Skeletal muscle tissue (tissue), 4 donors: ENCODE measurements around the gene C2orf72. TPM values are rescaled to one million over a fixed set of nuclear protein-coding genes. Genes with fewer than 3 reads are reported as not detected.

Experiments used
- H3K27ac ChIP-seq: one replicate; pipeline ENCODE4 v1.7.0; 2013; ENCODE audit warnings: mild to moderate bottlenecking, low read depth, low read length, inconsistent platforms
- H3K27me3 ChIP-seq, 3 donors: one replicate each; pipeline ENCODE4 v1.7.0; 2013; ENCODE audit warnings: low read length in 3 of 3; ENCODE audit not compliant: control insufficient read depth in 3 of 3, insufficient read depth in 3 of 3
- H3K36me3 ChIP-seq, 3 donors: one replicate each; pipeline ENCODE4 v1.7.0; 2013; ENCODE audit warnings: low read length in 3 of 3; ENCODE audit not compliant: control insufficient read depth in 3 of 3, insufficient read depth in 3 of 3
- H3K4me1 ChIP-seq, 3 donors: one replicate each; pipeline ENCODE4 v1.7.0; 2013; ENCODE audit warnings: low read length in 3 of 3, mild to moderate bottlenecking in 3 of 3; ENCODE audit not compliant: control insufficient read depth in 3 of 3, insufficient read depth in 3 of 3
- H3K4me3 ChIP-seq, 3 donors: one replicate each; pipeline ENCODE4 v1.7.0; 2013; ENCODE audit warnings: low read length in 3 of 3
- H3K9ac ChIP-seq, 3 donors: one replicate each; pipeline ENCODE4 v1.7.0; 2013; ENCODE audit warnings: low read length in 3 of 3, mild to moderate bottlenecking in 3 of 3, moderate library complexity in 2 of 3, low read depth in 1 of 3
- H3K9me3 ChIP-seq, 3 donors: one replicate each; pipeline ENCODE4 v1.7.0; 2013; ENCODE audit warnings: low read length in 3 of 3; ENCODE audit not compliant: control insufficient read depth in 3 of 3
- total RNA-seq: library from RNA; depleted of rRNA; stranded (reverse); fragments of >200 nt; gene quantifications from one replicate; pipeline ENCODE4 v1.2.3, GENCODE V29; 2014
- donor health status: Osteomylitis.

The C2orf72 gene
- total RNA-seq, 1 donor from 2014 or later, result 1.0 TPM

GRCh38 chr2:231051116-231051515, 13.8 kb downstream of the C2orf72 start:
- Histone ChIP-seq H3K27ac (no peak overlapping the region), H3K9ac (no peak overlapping the region), H3K4me3 (no peak overlapping the region), H3K9me3 (no peaks in the 10 kb centered on the region), H3K27me3 (peaks cover 5 to 25% (median 8%) of the 10 kb centered on the region in 3 donors), H3K4me1 (peaks cover 7 to 11% (median 8%) of the 10 kb centered on the region in 3 donors), H3K36me3 (no peaks in the 10 kb centered on the region)

- peak overlapping the region; percentile 62 to 76 (median 72) for H3K9ac ChIP-seq
- no peaks in the 10 kb centered on the region for H3K36me3 ChIP-seq
- H3K4me1 ChIP-seq, result peaks cover 10 to 14% (median 10%) of the 10 kb centered on the region in 3 donors
- H3K4me3 ChIP-seq, result peak overlapping the region; percentile 74 to 80 (median 78)
- H3K27me3 ChIP-seq, result peaks cover 3 to 19% (median 5%) of the 10 kb centered on the region in 3 donors
- H3K9me3 ChIP-seq, result no peaks in the 10 kb centered on the region
- H3K27ac ChIP-seq, result no peak overlapping the region
These were observed 15.4 kb downstream of the C2orf72 start for GRCh38 chr2:231052494-231053451.

- Histone ChIP-seq H3K4me1 (peaks cover 21 to 24% (median 21%) of the 10 kb centered on the region in 3 donors), H3K4me3 (no peak overlapping the region), H3K27ac (no peak overlapping the region), H3K36me3 (no peaks in the 10 kb centered on the region), H3K9ac (no peak overlapping the region), H3K27me3 (peaks cover 0 to 10% (median 5%) of the 10 kb centered on the region in 3 donors), H3K9me3 (no peaks in the 10 kb centered on the region)
These were observed 16.5 kb downstream of the C2orf72 start for GRCh38 chr2:231053846-231054245.

GRCh38 chr2:231056453-231057416, 19.4 kb downstream of the C2orf72 start, which contains the start of gene PSMD1:
TSS of gene PSMD1 (plus strand) at chr2:231056867. CDS start at chr2:231057026, 159 bp downstream.
- Histone ChIP-seq H3K27me3 (peaks cover 0 to 3% (median 0%) of the 10 kb centered on the region in 3 donors), H3K9ac (peak within 1 kb of the TSS; percentile 96 to 99 (median 97)), H3K4me3 (peak within 1 kb of the TSS; percentile 90 to 95 (median 95)), H3K27ac (peak within 1 kb of the TSS; percentile 91), H3K9me3 (no peaks in the 10 kb centered on the region), H3K36me3 (peaks cover 2 to 5% (median 3%) of the 10 kb centered on the region in 3 donors), H3K4me1 (peaks cover 37 to 39% (median 39%) of the 10 kb centered on the region in 3 donors)

- Histone ChIP-seq H3K36me3 (peaks cover 2 to 8% (median 8%) of the 10 kb centered on the region in 3 donors), H3K27me3 (no peaks in the 10 kb centered on the region), H3K4me3 (peak overlapping the region; percentile 90 to 95 (median 95)), H3K27ac (peak overlapping the region; percentile 91), H3K9ac (peak overlapping the region; percentile 96 to 99 (median 97)), H3K9me3 (no peaks in the 10 kb centered on the region), H3K4me1 (peaks cover 32 to 35% (median 33%) of the 10 kb centered on the region in 3 donors)
These were observed 20.3 kb downstream of the C2orf72 start for GRCh38 chr2:231057590-231057989.

- H3K9me3 ChIP-seq, result no peaks in the 10 kb centered on the region
- peaks cover 2 to 19% (median 19%) of the 10 kb centered on the region in 3 donors for H3K36me3 ChIP-seq
- peaks cover 28 to 33% (median 29%) of the 10 kb centered on the region in 3 donors for H3K4me1 ChIP-seq
- H3K4me3 ChIP-seq, result peak overlapping the region in 1 of 3 donors; percentile 90
- H3K27me3 ChIP-seq, result no peaks in the 10 kb centered on the region
- peak overlapping the region in 1 of 3 donors; percentile 39 for H3K9ac ChIP-seq
- H3K27ac ChIP-seq, result peak overlapping the region; percentile 0
These were observed 21.6 kb downstream of the C2orf72 start for GRCh38 chr2:231058761-231059550.

GRCh38 chr2:231059756-231060155, 22.4 kb downstream of the C2orf72 start:
- H3K4me3 ChIP-seq, result no peak overlapping the region
- H3K9ac ChIP-seq, result peak overlapping the region in 2 of 3 donors; percentile 2 to 22
- no peaks in the 10 kb centered on the region for H3K9me3 ChIP-seq
- peaks cover 2 to 27% (median 24%) of the 10 kb centered on the region in 3 donors for H3K36me3 ChIP-seq
- no peak overlapping the region for H3K27ac ChIP-seq
- no peaks in the 10 kb centered on the region for H3K27me3 ChIP-seq
- H3K4me1 ChIP-seq, result peaks cover 28 to 33% (median 29%) of the 10 kb centered on the region in 3 donors

GRCh38 chr2:231062776-231063175, 25.5 kb downstream of the C2orf72 start:
- Histone ChIP-seq H3K4me1 (peaks cover 24 to 29% (median 27%) of the 10 kb centered on the region in 3 donors), H3K27me3 (no peaks in the 10 kb centered on the region), H3K9me3 (no peaks in the 10 kb centered on the region), H3K27ac (no peak overlapping the region), H3K36me3 (peaks cover 3 to 47% (median 46%) of the 10 kb centered on the region in 3 donors), H3K4me3 (no peak overlapping the region), H3K9ac (no peak overlapping the region)

GRCh38 chr2:231063347-231063746, 26.0 kb downstream of the C2orf72 start:
- H3K27me3 ChIP-seq, result no peaks in the 10 kb centered on the region
- H3K9ac ChIP-seq, result no peak overlapping the region
- peaks cover 8 to 52% (median 51%) of the 10 kb centered on the region in 3 donors for H3K36me3 ChIP-seq
- H3K27ac ChIP-seq, result no peak overlapping the region
- H3K9me3 ChIP-seq, result no peaks in the 10 kb centered on the region
- H3K4me1 ChIP-seq, result peaks cover 19 to 23% (median 21%) of the 10 kb centered on the region in 3 donors
- no peak overlapping the region for H3K4me3 ChIP-seq
